Neural progenitor cell (in vitro differentiated cells): ENCODE data around the gene CTTNBP2NL. TPM values are rescaled to one million over a fixed set of nuclear protein-coding genes. Genes with fewer than 3 reads are reported as not detected.

Experiments
- DNase-seq: peaks from one replicate; pipeline ENCODE4 v3.0.0-alpha.2; 2016; ENCODE audit warnings: low spot score
- H2AFZ ChIP-seq: fragments of 200-600 bp; sonication (generic); replicated peaks from 2 replicates; pipeline ENCODE4 v1.6.1; 2016; ENCODE audit warnings: antibody characterized with exemption
- H3F3A ChIP-seq: fragments of 200-600 bp; sonication (generic); 2 replicates; pipeline ENCODE4 v1.6.1; 2016; ENCODE audit warnings: antibody characterized with exemption, low read depth
- H3K27ac ChIP-seq: fragments of 200-600 bp; sonication (generic); 2 replicates; pipeline ENCODE4 v1.5.1; 2016; ENCODE audit warnings: mild to moderate bottlenecking
- H3K27me3 ChIP-seq: fragments of 200-600 bp; sonication (generic); 2 replicates; pipeline ENCODE4 v1.6.1; 2016; ENCODE audit warnings: mild to moderate bottlenecking, moderate library complexity
- H3K36me3 ChIP-seq: fragments of 200-600 bp; sonication (generic); 2 replicates; pipeline ENCODE4 v1.5.1; 2016
- H3K4me1 ChIP-seq: fragments of 200-600 bp; sonication (generic); 2 replicates; pipeline ENCODE4 v1.6.1; 2016; ENCODE audit warnings: mixed run types
- H3K4me2 ChIP-seq: fragments of 200-600 bp; sonication (generic); 2 replicates; pipeline ENCODE4 v1.6.1; 2016
- H3K4me3 ChIP-seq: fragments of 200-600 bp; sonication (generic); 2 replicates; pipeline ENCODE4 v1.5.1; 2016
- H3K79me2 ChIP-seq: fragments of 200-600 bp; sonication (generic); 2 replicates; pipeline ENCODE4 v1.6.1; 2016; ENCODE audit warnings: low read depth
- H3K9ac ChIP-seq: fragments of 200-600 bp; sonication (generic); 2 replicates; pipeline ENCODE4 v1.6.1; 2016
- H3K9me3 ChIP-seq: fragments of 200-600 bp; sonication (generic); 2 replicates; pipeline ENCODE4 v1.5.1; 2016; ENCODE audit warnings: low read depth
- H4K20me1 ChIP-seq: fragments of 200-600 bp; sonication (generic); 2 replicates; pipeline ENCODE4 v1.6.1; 2016; ENCODE audit warnings: low read depth
- H3K27ac Mint-ChIP-seq: 3 replicates; pipeline ENCODE4 v1.8.0; 2021; ENCODE audit warnings: mixed read lengths
- H3K27me3 Mint-ChIP-seq: 2 replicates; pipeline ENCODE4 v1.8.0; 2022; ENCODE audit warnings: low read depth, mild to moderate bottlenecking, inconsistent platforms, moderate library complexity, mixed read lengths; ENCODE audit not compliant: insufficient read depth
- H3K36me3 Mint-ChIP-seq: 3 replicates; pipeline ENCODE4 v1.8.0; 2021; ENCODE audit warnings: mixed read lengths
- H3K4me1 Mint-ChIP-seq: 3 replicates; pipeline ENCODE4 v1.8.0; 2021; ENCODE audit warnings: mixed read lengths
- H3K4me3 Mint-ChIP-seq: 3 replicates; pipeline ENCODE4 v1.8.0; 2021; ENCODE audit warnings: mild to moderate bottlenecking, moderate library complexity, mixed read lengths
- H3K9me3 Mint-ChIP-seq: 3 replicates; pipeline ENCODE4 v1.8.0; 2020; ENCODE audit warnings: mixed read lengths
- CTCF ChIP-seq: fragments of 200-600 bp; sonication (generic); IDR thresholded peaks from 2 replicates; pipeline ENCODE4 v1.5.1; 2017; ENCODE audit warnings: antibody characterized with exemption, mild to moderate bottlenecking
- EZH2 ChIP-seq: fragments of 200-600 bp; sonication (generic); IDR thresholded peaks from 2 replicates; pipeline ENCODE4 v1.6.1; 2017; ENCODE audit warnings: antibody characterized with exemption, mild to moderate bottlenecking, moderate library complexity
- EZH2phosphoT487 ChIP-seq: fragments of 200-600 bp; sonication (generic); IDR thresholded peaks from 2 replicates; pipeline ENCODE4 v1.6.1; 2017; ENCODE audit warnings: antibody characterized with exemption
- microRNA-seq: library from miRNA; unstranded; fragments of <30 nt; microRNA quantifications from one replicate; pipeline ENCODE4, GENCODE V29; 2016
- small RNA-seq: library from RNA; depleted of rRNA; stranded (forward); fragments of <200 nt; gene quantifications from one replicate; pipeline ENCODE3, GENCODE V24; 2015
- total RNA-seq: library from RNA; depleted of rRNA; stranded (reverse); fragments of >200 nt; gene quantifications from 2 replicates; pipeline ENCODE4 v1.2.3, GENCODE V29; 2015; ENCODE audit warnings: low replicate concordance

The CTTNBP2NL gene
- total RNA-seq, 1 donor from 2014 or later = 27.2 TPM

GRCh38 chr1:112509660-112510178, 113.7 kb downstream of the CTTNBP2NL start:
- TF ChIP-seq EZH2phosphoT487 (no peak), EZH2 (peak; percentile 86)
- no peaks in the 10 kb centered on the region for H3K79me2 ChIP-seq
- no peaks in the 10 kb centered on the region for H3K9me3 ChIP-seq
- H3K36me3 Mint-ChIP-seq = peaks cover 13% of the 10 kb centered on the region
- H3F3A ChIP-seq = peaks cover 24% of the 10 kb centered on the region
- H3K9ac ChIP-seq = no peak overlapping the region
- peaks cover 22% of the 10 kb centered on the region for H3K27me3 Mint-ChIP-seq
- no peaks in the 10 kb centered on the region for H4K20me1 ChIP-seq
- H3K27ac Mint-ChIP-seq = peak overlapping the region; percentile 95
- H3K4me1 Mint-ChIP-seq = peaks cover 66% of the 10 kb centered on the region
- peak overlapping the region; percentile 93 for H3K4me2 ChIP-seq
- no peak for DNase-seq
- peak overlapping the region; percentile 60 for H3K4me3 ChIP-seq
- H2AFZ ChIP-seq = no peak overlapping the region
- peak overlapping the region; percentile 84 for H3K4me3 Mint-ChIP-seq
- peaks cover 35% of the 10 kb centered on the region for H3K4me1 ChIP-seq
- no peaks in the 10 kb centered on the region for H3K36me3 ChIP-seq
- H3K9me3 Mint-ChIP-seq = no peaks in the 10 kb centered on the region
- no peak overlapping the region for H3K27ac ChIP-seq
- peaks cover 99% of the 10 kb centered on the region for H3K27me3 ChIP-seq

DNA sequence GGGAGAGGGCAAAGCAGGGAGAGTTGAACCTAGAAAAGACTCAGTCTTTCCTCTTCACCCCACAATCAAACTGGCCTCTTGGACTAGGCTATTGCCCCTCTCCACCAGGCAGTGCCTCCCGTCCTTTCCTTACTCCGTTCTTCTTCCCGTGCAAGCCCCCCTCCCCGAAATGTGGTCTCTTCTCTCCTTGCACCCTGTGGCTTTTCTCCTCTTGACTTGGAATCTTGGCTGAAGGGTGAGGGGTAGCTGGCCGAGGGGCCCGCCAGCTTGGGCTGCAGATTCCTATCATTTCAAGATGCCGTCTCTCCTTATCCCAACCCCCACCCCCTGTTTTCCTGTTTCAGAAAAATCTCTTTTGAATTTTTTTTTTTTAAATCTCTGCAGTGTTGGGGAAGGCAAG, 114.3 kb downstream of the CTTNBP2NL start:
- Histone ChIP-seq H2AFZ (no peak overlapping the region), H3K36me3 (no peaks in the 10 kb centered on the region), H4K20me1 (peaks cover 4% of the 10 kb centered on the region), H3K27ac (no peak overlapping the region), H3F3A (peaks cover 29% of the 10 kb centered on the region), H3K9me3 (no peaks in the 10 kb centered on the region), H3K4me2 (peak overlapping the region; percentile 93), H3K4me1 (peaks cover 41% of the 10 kb centered on the region), H3K79me2 (no peaks in the 10 kb centered on the region), H3K4me3 (peak overlapping the region; percentile 60), H3K9ac (no peak overlapping the region), H3K27me3 (peaks cover 95% of the 10 kb centered on the region)
- Mint-ChIP-seq H3K4me1 (peaks cover 66% of the 10 kb centered on the region), H3K36me3 (peaks cover 13% of the 10 kb centered on the region), H3K27ac (peak overlapping the region; percentile 95), H3K4me3 (peak overlapping the region; percentile 84), H3K27me3 (peaks cover 23% of the 10 kb centered on the region), H3K9me3 (no peaks in the 10 kb centered on the region)
- TF ChIP-seq EZH2phosphoT487 = no peak
- no peak for TF ChIP-seq CTCF
- no peak for TF ChIP-seq EZH2
- DNase-seq = no peak

Small RNA genes within 50 kb of the gene (microRNA-seq; reads per million reads assigned to microRNA genes)
- not detected for gene MIR4256

Small RNA genes within 50 kb of the gene (small RNA-seq; reads per million reads assigned to genes)
- not detected for gene RF01210

Other genes starting within 250 kb of the CTTNBP2NL start
- 1.6 and 2.9 TPM in 2 replicates for gene WNT2B, start 112.8 kb downstream of the CTTNBP2NL start, total RNA-seq
- 18.7 and 26.1 TPM in 2 replicates for gene ST7L, start 222.9 kb downstream of the CTTNBP2NL start, total RNA-seq
- 144 and 218 TPM in 2 replicates for gene CAPZA1, start 223.6 kb downstream of the CTTNBP2NL start, total RNA-seq